Choroid plexus epithelial cell (primary cell): ENCODE data around the gene DEFB129.
"Not testable (repeated sequence)": the region's sequence is repeated elsewhere in the genome, so short reads cannot be mapped to it uniquely, and the experiment has no call there.

Experiments
- DNase-seq: peaks from one replicate; pipeline ENCODE4 v3.0.0-alpha.2; 2010; ENCODE audit warnings: low read depth
- H3K4me3 ChIP-seq: 2 replicates; pipeline ENCODE4 v1.5.1; 2011; ENCODE audit warnings: low read depth, mild to moderate bottlenecking, control low read depth, low read length, moderate library complexity
- CTCF ChIP-seq: conservative IDR thresholded peaks from 2 replicates; pipeline ENCODE4 v1.5.1; 2011; ENCODE audit warnings: low read depth, mild to moderate bottlenecking, control low read depth, inconsistent platforms, low read length, moderate library complexity

Gene DEFB129

GRCh38 chr20:221258-221830 is 5.7 kb upstream of the DEFB129 start:
- no peak for DNase-seq
- TF ChIP-seq CTCF, result no peak
- H3K4me3 ChIP-seq, result no peak overlapping the region

GRCh38 chr20:225879-226278 is 1.2 kb upstream of the DEFB129 start:
- H3K4me3 ChIP-seq, DNase-seq: not testable (repeated sequence)

- DNase-seq, result no peak
- no peak overlapping the region for H3K4me3 ChIP-seq
- TF ChIP-seq CTCF, result no peak
These were observed 514 bp downstream of the DEFB129 start for GRCh38 chr20:227439-228105.

GRCh38 chr20:235891-236290 is 8.8 kb downstream of the DEFB129 start:
- peak; percentile 13 for DNase-seq
- H3K4me3 ChIP-seq, result no peak overlapping the region
- peak; percentile 6 for TF ChIP-seq CTCF

GRCh38 chr20:237489-237888 is 10.4 kb downstream of the DEFB129 start:
- no peak for TF ChIP-seq CTCF
- H3K4me3 ChIP-seq, result no peak overlapping the region
- DNase-seq, result peak; percentile 2

- no peak for DNase-seq
These were observed 10.9 kb downstream of the DEFB129 start for GRCh38 chr20:237929-238328.

GRCh38 chr20:242905-243304 is 15.8 kb downstream of the DEFB129 start:
- no peak for DNase-seq
- no peak for TF ChIP-seq CTCF

More at GRCh38 chr20:237929-238328, 10.9 kb downstream of the DEFB129 start:
- no peak for TF ChIP-seq CTCF
- no peak overlapping the region for H3K4me3 ChIP-seq

More at GRCh38 chr20:242905-243304, 15.8 kb downstream of the DEFB129 start:
- no peak overlapping the region for H3K4me3 ChIP-seq
